ENCODE data around the gene GBP6. TPM values are rescaled to one million over a fixed set of nuclear protein-coding genes. Genes with fewer than 3 reads are reported as not detected.

Gene GBP6
- total RNA-seq, 1 experiment from 2014 or later, result not detected

- peaks cover 5% of the 10 kb centered on the region for H3K9me3 ChIP-seq (ENCODE audit: low read depth, low read length, poor library complexity, severe bottlenecking)
- CTCF ChIA-PET, result no interaction called here
- H3K4me1 ChIP-seq (ENCODE audit: insufficient read depth, low read length, poor library complexity, severe bottlenecking), result no peaks in the 10 kb centered on the region
- H3K27ac ChIP-seq (ENCODE audit: low read depth, low read length, poor library complexity, severe bottlenecking), result peak overlapping the region; percentile 55
- no peak overlapping the region for H3K4me3 ChIP-seq (ENCODE audit: low read depth, low read length, poor library complexity, severe bottlenecking)
- BruUV-seq (replicated peaks), result no TSS peak
- POLR2A ChIA-PET (ENCODE audit: low non-redundant PET), result no interaction called here
- peak; percentile 77 for DNase-seq (ENCODE audit: low spot score)
- TF ChIP-seq CTCF (conservative IDR thresholded peaks at IDR 0.05; ENCODE audit: low read depth, low read length) (no peak), EZH2 (IDR thresholded peaks at IDR 0.05; ENCODE audit: borderline replicate concordance, low read depth, low read length, poor library complexity, severe bottlenecking) (no peak)
- intact Hi-C loops (cut with micrococcal nuclease; ENCODE audit: unreplicated experiment), result no loop called here
- no peaks in the 10 kb centered on the region for H3K36me3 ChIP-seq (ENCODE audit: insufficient read depth, low read length, poor library complexity, severe bottlenecking)
- no peaks in the 10 kb centered on the region for H3K27me3 ChIP-seq (replicated peaks; ENCODE audit: insufficient read depth, low read depth, low read length, poor library complexity)
These were observed 31.0 kb downstream of the GBP6 start for GRCh38 chr1:89394851-89395250.

GRCh38 chr1:89396902-89397301 lies 33.0 kb downstream of the GBP6 start:
- Histone ChIP-seq H3K9me3 (ENCODE audit: low read depth, low read length, poor library complexity, severe bottlenecking) (peaks cover 5% of the 10 kb centered on the region), H3K4me1 (ENCODE audit: insufficient read depth, low read length, poor library complexity, severe bottlenecking) (no peaks in the 10 kb centered on the region), H3K36me3 (ENCODE audit: insufficient read depth, low read length, poor library complexity, severe bottlenecking) (no peaks in the 10 kb centered on the region), H3K4me3 (ENCODE audit: low read depth, low read length, poor library complexity, severe bottlenecking) (no peak overlapping the region), H3K27ac (ENCODE audit: low read depth, low read length, poor library complexity, severe bottlenecking) (no peak overlapping the region), H3K27me3 (replicated peaks; ENCODE audit: insufficient read depth, low read depth, low read length, poor library complexity) (no peaks in the 10 kb centered on the region)
- intact Hi-C loops (cut with micrococcal nuclease; ENCODE audit: unreplicated experiment), result no loop called here
- ChIA-PET CTCF (no interaction called here), POLR2A (ENCODE audit: low non-redundant PET) (no interaction called here)
- BruUV-seq (replicated peaks), result no TSS peak
- TF ChIP-seq EZH2 (IDR thresholded peaks at IDR 0.05; ENCODE audit: borderline replicate concordance, low read depth, low read length, poor library complexity, severe bottlenecking), result no peak
- no peak for TF ChIP-seq CTCF (conservative IDR thresholded peaks at IDR 0.05; ENCODE audit: low read depth, low read length)
- DNase-seq (ENCODE audit: low spot score), result no peak

GRCh38 chr1:89405275-89405929 lies 41.5 kb downstream of the GBP6 start:
- no peaks in the 10 kb centered on the region for H3K9me3 ChIP-seq (ENCODE audit: low read depth, low read length, poor library complexity, severe bottlenecking)
- H3K27ac ChIP-seq (ENCODE audit: low read depth, low read length, poor library complexity, severe bottlenecking), result no peak overlapping the region
- H3K36me3 ChIP-seq (ENCODE audit: insufficient read depth, low read length, poor library complexity, severe bottlenecking), result no peaks in the 10 kb centered on the region
- intact Hi-C loops (cut with micrococcal nuclease; ENCODE audit: unreplicated experiment), result no loop called here
- H3K27me3 ChIP-seq (replicated peaks; ENCODE audit: insufficient read depth, low read depth, low read length, poor library complexity), result no peaks in the 10 kb centered on the region
- no peak overlapping the region for H3K4me3 ChIP-seq (ENCODE audit: low read depth, low read length, poor library complexity, severe bottlenecking)
- no peaks in the 10 kb centered on the region for H3K4me1 ChIP-seq (ENCODE audit: insufficient read depth, low read length, poor library complexity, severe bottlenecking)
- TF ChIP-seq CTCF (conservative IDR thresholded peaks at IDR 0.05; ENCODE audit: low read depth, low read length) (0 out of 2 replicates have a peak, but pooled peaks have one; percentile 11), EZH2 (IDR thresholded peaks at IDR 0.05; ENCODE audit: borderline replicate concordance, low read depth, low read length, poor library complexity, severe bottlenecking) (no peak)
- no TSS peak for BruUV-seq (replicated peaks)
- DNase-seq (ENCODE audit: low spot score), result no peak
- CTCF ChIA-PET, result no interaction called here
- POLR2A ChIA-PET (ENCODE audit: low non-redundant PET), result no interaction called here

All from A673 (cell line).